ENCODE results near the gene SLC28A1.
"Not testable (repeated sequence)": the region's sequence is repeated elsewhere in the genome, so short reads cannot be mapped to it uniquely, and the experiment has no call there.

The SLC28A1 gene

DNA sequence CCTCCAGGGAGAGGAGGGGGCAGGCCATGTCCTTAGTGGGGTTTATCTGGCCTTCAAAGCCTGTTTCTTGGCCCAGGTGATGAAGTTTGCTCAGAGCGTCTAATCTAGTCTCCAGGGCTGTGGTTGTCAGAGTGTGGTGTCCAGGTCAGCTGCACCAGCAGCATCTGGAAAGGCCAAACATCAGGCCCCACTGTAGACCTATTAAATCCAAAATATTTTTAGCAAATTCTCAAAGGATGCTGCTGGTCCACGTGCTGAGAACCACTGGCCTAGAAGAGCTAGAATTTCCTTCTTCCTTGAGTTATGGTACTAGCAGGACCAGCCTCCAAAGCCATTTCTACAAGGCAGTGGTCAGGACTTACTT lies 28.9 kb downstream of the SLC28A1 start:
- no peak for ATAC-seq

DNA sequence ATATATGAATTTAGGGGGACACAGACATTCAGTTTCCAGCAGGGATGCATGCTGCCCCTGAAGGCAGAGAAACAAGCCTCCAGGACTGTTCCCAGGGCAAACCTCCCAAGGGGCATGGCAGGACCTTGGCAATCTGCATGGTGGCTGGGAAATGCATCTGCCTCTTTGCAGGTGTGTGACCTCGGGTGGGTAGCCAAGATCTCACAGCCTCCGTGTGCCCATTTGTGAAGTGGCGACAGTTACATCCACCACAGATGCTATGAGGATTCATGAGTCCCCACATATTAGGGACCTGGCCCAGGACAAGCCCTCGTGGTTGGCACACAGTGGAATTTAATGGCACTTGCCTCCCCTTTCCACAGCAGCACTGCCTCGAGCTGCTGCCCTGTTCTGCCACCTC lies 29.9 kb downstream of the SLC28A1 start:
- ATAC-seq = no peak

DNA sequence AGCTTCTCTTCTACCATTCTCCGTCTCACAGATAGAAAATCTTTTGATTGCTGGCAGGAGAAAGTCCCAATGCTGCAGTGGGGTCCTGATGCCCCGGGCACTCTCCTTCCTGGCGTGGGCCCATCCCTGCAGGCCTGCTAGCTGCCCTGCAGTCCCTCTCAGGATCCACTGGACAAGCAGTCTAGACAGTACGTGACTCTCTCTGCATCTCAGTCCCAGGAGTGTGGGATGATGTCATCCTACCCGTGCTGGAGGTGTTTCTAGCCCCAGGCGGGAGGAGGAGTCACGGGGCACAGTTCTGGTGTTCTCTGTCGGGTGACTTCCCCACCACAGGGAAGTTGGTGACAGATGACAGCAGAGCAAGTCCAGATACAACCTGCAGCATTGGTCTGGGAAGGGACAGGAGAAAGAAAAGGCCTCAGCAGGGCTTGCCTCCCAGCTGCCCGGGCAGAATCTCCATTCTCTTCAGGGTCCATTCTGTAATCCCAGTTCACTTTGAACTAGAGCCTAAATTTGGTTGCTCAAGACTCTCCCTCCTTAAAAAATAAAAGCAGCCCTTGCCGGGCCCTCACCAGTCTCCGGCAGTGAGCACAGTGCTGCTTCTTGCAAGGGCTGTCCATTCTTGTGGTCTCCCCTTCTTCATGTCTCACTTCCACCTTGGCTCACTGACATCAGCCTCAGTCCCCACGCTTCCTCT lies 30.6 kb downstream of the SLC28A1 start:
- peak; percentile 75 to 78 for ATAC-seq

- no peak for ATAC-seq
Measured at GRCh38 chr15:84915606-84915958, 31.1 kb downstream of the SLC28A1 start.

GRCh38 chr15:84917452-84917851 lies 33.0 kb downstream of the SLC28A1 start:
- no peak for ATAC-seq

- no peak for ATAC-seq
Measured at GRCh38 chr15:84919106-84919667, 34.7 kb downstream of the SLC28A1 start.

DNA sequence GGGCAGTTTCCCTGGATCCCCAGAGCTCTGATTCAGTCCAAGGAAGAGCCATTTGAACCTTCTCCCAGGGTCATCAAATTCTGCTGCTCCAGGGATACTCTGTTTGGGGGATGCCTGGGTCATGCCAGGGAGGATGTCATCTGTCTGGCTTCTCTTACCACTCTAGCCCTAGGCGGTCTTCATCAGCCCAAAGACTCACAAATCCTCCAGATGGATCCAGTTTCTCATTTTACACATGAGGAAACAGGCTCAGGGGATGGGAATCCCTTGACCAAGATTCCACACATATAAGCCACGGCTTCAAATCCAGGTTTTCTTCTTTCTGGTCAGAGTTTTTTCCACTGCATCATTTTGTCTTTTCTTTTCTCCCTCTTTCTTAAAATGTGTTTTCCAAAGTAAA lies 36.7 kb downstream of the SLC28A1 start:
- no peak for ATAC-seq

GRCh38 chr15:84922530-84922929 lies 38.1 kb downstream of the SLC28A1 start:
- no peak for ATAC-seq

GRCh38 chr15:84924077-84924731 lies 39.7 kb downstream of the SLC28A1 start:
- ATAC-seq = no peak

- ATAC-seq = not testable (repeated sequence)
Measured at GRCh38 chr15:84924821-84925569, 40.5 kb downstream of the SLC28A1 start.

DNA sequence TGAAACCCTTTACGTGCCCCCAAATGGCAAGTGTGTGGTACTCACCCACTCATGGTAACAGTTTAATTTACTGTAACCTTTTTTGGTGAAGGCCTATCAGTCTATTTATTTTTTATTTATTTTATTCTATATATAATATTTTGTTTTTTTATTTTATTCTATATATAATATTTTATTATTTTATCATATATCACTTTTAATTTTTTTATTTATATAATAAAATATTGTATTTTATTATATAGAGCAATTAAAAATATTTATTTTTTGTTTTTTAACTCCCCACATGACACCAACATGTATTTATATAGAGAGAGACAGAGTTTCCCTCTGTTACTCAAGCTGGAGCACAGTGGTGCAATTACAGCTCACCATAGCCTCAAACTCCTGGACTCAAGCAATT lies 41.4 kb downstream of the SLC28A1 start:
- no peak for ATAC-seq

- no peak for ATAC-seq
Measured at GRCh38 chr15:84926491-84927230, 42.2 kb downstream of the SLC28A1 start.

DNA sequence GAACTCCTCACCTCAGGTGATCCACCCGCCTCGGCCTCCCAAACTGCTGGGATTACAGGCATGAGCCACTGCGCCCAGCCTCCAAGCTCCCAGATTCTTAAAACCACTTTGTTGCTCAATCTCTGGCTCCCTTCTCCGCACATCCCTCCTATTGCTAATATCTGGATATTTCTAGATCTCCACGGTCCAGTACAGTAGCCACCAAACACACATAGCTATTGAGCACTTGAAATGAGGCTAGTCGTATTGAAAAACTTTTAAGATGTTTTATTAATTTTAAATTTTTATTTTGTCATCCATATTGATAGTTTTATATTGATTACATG lies 44.3 kb downstream of the SLC28A1 start:
- no peak for ATAC-seq

GRCh38 chr15:84929795-84930603 lies 45.5 kb downstream of the SLC28A1 start:
- no peak for ATAC-seq

GRCh38 chr15:84934942-84935729 lies 50.7 kb downstream of the SLC28A1 start:
- ATAC-seq = no peak

DNA sequence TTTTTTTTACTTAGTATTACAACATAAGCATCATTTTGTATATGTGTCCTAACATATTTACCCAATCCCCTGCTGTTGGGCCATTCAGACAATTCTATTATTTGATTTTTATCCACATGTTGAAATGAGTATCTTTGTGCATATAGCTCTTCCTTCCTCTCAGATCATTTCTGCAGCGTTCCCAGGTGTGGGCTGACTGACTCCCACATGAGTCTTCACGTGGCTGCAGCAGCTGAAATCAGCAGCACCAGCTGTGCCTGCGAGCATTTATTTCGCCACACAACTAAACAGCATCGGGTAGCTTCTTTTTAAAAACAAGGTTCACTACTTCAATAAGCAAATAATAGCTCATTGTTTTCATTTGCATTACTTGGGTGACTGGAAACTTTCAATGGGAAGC lies 52.7 kb downstream of the SLC28A1 start:
- no peak for ATAC-seq

DNA sequence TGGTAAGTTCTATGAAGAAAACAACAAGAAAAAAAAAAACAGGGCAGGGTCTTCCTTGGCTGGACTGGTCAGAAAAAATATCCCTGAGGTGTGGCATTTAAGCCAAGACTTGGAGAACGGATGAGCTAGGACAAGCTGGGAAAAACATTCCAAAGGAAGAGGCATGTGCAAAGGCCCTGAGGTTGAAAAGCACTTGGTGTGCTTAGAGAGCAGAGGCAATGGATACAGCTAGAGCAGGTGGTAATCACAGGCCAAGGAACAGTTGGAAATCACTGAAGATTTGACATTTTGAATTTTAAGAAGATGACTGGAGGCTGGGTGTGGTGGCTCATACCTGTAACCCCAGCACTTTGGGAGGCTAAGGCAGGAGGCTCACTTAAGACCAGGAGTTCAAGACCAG lies 54.3 kb downstream of the SLC28A1 start:
- ATAC-seq = no peak

DNA sequence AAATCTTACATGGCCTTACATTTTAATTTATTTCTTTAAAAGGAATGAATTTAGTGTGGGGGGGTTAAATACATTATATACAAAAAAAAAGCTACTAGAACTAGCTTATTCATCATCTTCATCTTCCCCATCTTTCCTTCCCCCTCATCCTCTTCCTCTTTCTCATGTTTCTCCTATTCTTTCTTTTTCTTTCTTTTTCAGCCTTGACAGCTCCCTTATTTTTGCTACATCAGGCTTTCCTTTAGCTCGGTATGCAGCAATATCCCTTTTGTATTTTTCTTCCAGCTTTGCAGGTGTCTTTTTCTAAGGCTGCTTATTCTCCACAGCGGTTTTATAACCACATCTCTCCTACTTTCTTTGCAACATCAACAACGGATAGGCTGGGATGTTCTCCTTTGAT lies 55.9 kb downstream of the SLC28A1 start:
- ATAC-seq = no peak

DNA sequence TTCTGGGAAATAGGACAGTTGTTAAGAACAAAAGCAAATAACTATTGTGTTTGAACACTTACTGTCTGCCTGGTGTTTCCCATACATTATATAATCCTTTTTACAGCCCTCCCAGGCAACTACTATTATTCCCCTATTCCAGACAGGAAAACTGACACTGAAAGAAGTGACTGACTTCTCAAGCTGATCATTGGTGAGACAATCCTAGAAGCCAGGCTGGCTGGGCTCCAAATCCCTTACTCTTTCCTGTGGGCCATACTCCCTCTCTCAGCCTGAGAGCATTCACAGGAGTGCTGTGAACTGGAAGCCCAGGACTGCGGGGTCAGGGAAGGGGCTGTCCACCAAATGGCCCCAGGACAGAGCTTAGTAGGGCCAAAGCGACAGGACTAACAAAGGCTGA lies 58.0 kb downstream of the SLC28A1 start:
- no peak for ATAC-seq

- ATAC-seq = no peak
Measured at GRCh38 chr15:84944311-84944710, 59.8 kb downstream of the SLC28A1 start.

- no peak for ATAC-seq
Measured at GRCh38 chr15:84944861-84945260, 60.4 kb downstream of the SLC28A1 start.
